Upper lobe of left lung (tissue), 6 donors: Measurements from ENCODE around the gene GSTM1. TPM values are rescaled to one million over a fixed set of nuclear protein-coding genes. Genes with fewer than 3 reads are reported as not detected.
A peak's percentile ranks its signal among the peaks of the same experiment; 100 is the strongest.
"Not testable (repeated sequence)": the region's sequence is repeated elsewhere in the genome, so short reads cannot be mapped to it uniquely, and the experiment has no call there.

ENCODE experiments used
- ATAC-seq, 2 donors: fragments of 200-7000 bp; cut with Tn5 transposase; one replicate each; pipeline ENCODE4 v1.9.1; 2022; ENCODE audit warnings: mild to moderate bottlenecking in 2 of 2, moderate library complexity in 2 of 2; ENCODE audit not compliant: low FRiP score in 2 of 2
- DNase-seq, 2 donors: peaks; one replicate each; pipeline ENCODE4 v3.0.0-alpha.2; 2019 to 2020
- H3K27ac ChIP-seq, 4 donors: fragments of 200-600 bp; sonication (generic); one replicate each; pipeline ENCODE4 v1.5.1; 2016 to 2019
- H3K27me3 ChIP-seq, 4 donors: fragments of 200-600 bp; sonication (generic); one replicate each; pipeline ENCODE4 v1.5.1; 2017 to 2019
- H3K36me3 ChIP-seq, 4 donors: fragments of 200-600 bp; sonication (generic); one replicate each; pipeline ENCODE4 v1.5.1; 2016 to 2019
- H3K4me1 ChIP-seq, 4 donors: fragments of 200-600 bp; sonication (generic); one replicate each; pipeline ENCODE4 v1.5.1; 2018 to 2019
- H3K4me3 ChIP-seq, 4 donors: fragments of 200-600 bp; sonication (generic); one replicate each; pipeline ENCODE4 v1.5.1; 2017 to 2019; ENCODE audit warnings: mild to moderate bottlenecking in 2 of 4, moderate library complexity in 1 of 4
- H3K9me3 ChIP-seq, 4 donors: fragments of 200-600 bp; sonication (generic); one replicate each; pipeline ENCODE4 v1.5.1; 2018 to 2019
- CTCF ChIP-seq, 6 experiments: fragments of 450-650 bp in 4 of 6; fragments of 200-600 bp in 2 of 6; sonication (generic) in 2 of 6; IDR thresholded peaks; one replicate each; pipeline ENCODE4 v1.5.1; 2016 to 2019; ENCODE audit warnings: antibody characterized with exemption in 6 of 6
- EP300 ChIP-seq, 4 donors: sonication (generic); formaldehyde crosslinking; IDR thresholded peaks; one replicate each; pipeline ENCODE4 v1.5.1; 2017; ENCODE audit warnings: antibody characterized with exemption in 4 of 4, control low read depth in 2 of 4
- POLR2A ChIP-seq, 4 donors: fragments of 450-650 bp; IDR thresholded peaks; one replicate each; pipeline ENCODE4 v1.5.1; 2016 to 2017; ENCODE audit warnings: antibody characterized with exemption in 4 of 4, mild to moderate bottlenecking in 2 of 4
- POLR2AphosphoS5 ChIP-seq, 2 donors: sonication (generic); formaldehyde crosslinking; IDR thresholded peaks; one replicate each; pipeline ENCODE4 v1.5.1; 2017; ENCODE audit warnings: antibody characterized with exemption in 2 of 2
- WGBS, 2 donors: methylation state at CpG; one replicate each; pipeline ENCODE4 v1.1.5; 2017 to 2018; 5-methylcytosine and 5-hydroxymethylcytosine counted together
- total RNA-seq, 6 donors: library from RNA; depleted of rRNA in 4 of 6; stranded (reverse); fragments of >200 nt in 4 of 6; gene quantifications; one replicate each; pipeline versions ENCODE4 v1.1.0 to v1.2.1, GENCODE V29; 2016 to 2021
- donor health status: DM: no; HTN: no; CAD: no; lungs with moderate emphysema.
- donor health status: DM: no; HTN: yes; CAD: no; lungs with severe emphysema.

GSTM1 gene
- total RNA-seq, 6 donors from 2014 or later: 11.8 to 33.0 TPM; not detected in 4

- no peak overlapping the region for H3K27ac ChIP-seq
Measured at GRCh38 chr1:109677459-109677858, 10.2 kb upstream of the GSTM1 start.

DNA sequence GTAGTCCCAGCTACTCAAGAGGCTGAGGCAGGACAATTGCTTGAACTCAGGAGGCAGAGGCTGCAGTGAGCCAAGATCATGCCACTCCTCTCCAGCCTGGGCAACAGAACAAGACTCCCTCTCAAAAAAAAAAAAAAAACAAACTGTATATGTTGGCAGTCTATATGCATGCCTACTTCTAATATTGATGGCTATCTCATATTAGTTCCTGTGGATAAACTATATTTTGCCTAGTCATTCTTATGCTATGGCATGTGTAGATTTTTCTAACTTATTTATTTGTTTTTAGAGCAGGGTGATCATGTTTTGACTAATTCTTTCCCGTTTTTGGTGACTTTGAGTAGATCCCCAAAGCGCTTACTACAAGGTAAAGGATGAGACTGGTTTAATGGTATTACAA, 9.0 kb upstream of the GSTM1 start:
- not testable (repeated sequence) for H3K27ac ChIP-seq, H3K9me3 ChIP-seq, H3K4me3 ChIP-seq, ATAC-seq, H3K27me3 ChIP-seq, H3K4me1 ChIP-seq, DNase-seq, H3K36me3 ChIP-seq
- WGBS, 2 donors: 78 to 84% methylated on average over 2 of the region's 2 CpGs

More at GRCh38 chr1:109677459-109677858, 10.2 kb upstream of the GSTM1 start:
- no peak for ATAC-seq
- no peak for DNase-seq
- H3K9me3 ChIP-seq: no peaks in the 10 kb centered on the region
- WGBS, 2 donors: 73 to 83% methylated on average over 3 of the region's 3 CpGs
- H3K4me1 ChIP-seq: no peaks in the 10 kb centered on the region
- no peak for TF ChIP-seq EP300 (IDR thresholded peaks at IDR 0.05)
- TF ChIP-seq CTCF (IDR thresholded peaks at IDR 0.05): no peak
- TF ChIP-seq POLR2AphosphoS5 (IDR thresholded peaks at IDR 0.05): no peak
- no peak for TF ChIP-seq POLR2A (IDR thresholded peaks at IDR 0.05)
- no peak overlapping the region for H3K4me3 ChIP-seq
- no peaks in the 10 kb centered on the region for H3K27me3 ChIP-seq
- H3K36me3 ChIP-seq: peaks cover 0 to 5% (median 0%) of the 10 kb centered on the region in 4 donors

- H3K4me3 ChIP-seq, ATAC-seq, H3K36me3 ChIP-seq, H3K9me3 ChIP-seq, H3K27me3 ChIP-seq, H3K27ac ChIP-seq, H3K4me1 ChIP-seq, DNase-seq: not testable (repeated sequence)
- WGBS, 2 donors: no CpG with 5 or more reads among the region's 6 CpGs
Measured at GRCh38 chr1:109684777-109685176, 2.8 kb upstream of the GSTM1 start.

DNA sequence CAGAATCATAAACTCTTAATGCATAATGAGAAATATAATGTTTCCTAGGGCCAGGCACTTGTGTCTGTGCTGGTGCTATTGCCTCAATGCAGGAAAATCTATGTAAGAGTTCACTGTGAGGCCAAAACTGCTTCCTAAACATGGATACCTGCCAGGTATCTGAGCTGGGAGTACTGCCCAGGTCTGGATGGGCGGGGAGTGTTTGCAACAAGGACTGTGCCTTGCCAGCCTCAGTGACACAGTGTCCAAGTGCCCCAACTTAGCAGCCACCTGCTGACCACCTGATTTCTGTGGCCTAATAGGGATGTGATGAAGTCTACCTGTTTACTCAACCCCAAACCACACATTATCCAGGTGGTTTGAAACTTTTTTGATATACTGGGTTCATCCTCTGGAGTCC, 2.2 kb upstream of the GSTM1 start:
- no CpG with 5 or more reads among the region's 1 CpG for WGBS, 2 donors

DNA sequence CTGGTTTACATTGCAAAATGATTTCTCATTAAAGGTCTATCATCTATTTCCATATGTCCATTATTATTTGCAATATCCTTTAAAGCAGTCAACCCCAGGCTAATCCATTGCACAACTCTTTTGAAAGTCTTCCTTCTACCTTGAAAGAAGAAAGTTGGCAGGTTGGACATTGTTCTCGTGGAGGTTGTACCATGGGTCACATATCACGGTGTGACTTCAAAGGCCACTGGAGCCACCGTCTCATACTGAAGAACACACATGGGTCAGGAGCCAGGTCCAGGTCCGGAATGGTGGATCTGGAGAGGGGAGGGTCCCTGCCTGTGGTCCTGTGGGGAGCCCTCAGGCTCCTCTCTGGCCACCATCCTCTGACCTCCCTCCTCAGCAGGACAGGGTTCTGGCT, 1.7 kb upstream of the GSTM1 start:
- H3K4me3 ChIP-seq, DNase-seq, H3K36me3 ChIP-seq, H3K9me3 ChIP-seq, H3K27me3 ChIP-seq, H3K4me1 ChIP-seq, ATAC-seq, H3K27ac ChIP-seq: not testable (repeated sequence)
- no CpG with 5 or more reads among the region's 4 CpGs for WGBS, 2 donors

More for the DNA sequence above, 2.2 kb upstream of the GSTM1 start:
- not testable (repeated sequence) for H3K4me3 ChIP-seq, H3K27me3 ChIP-seq, H3K4me1 ChIP-seq, H3K36me3 ChIP-seq, DNase-seq, H3K27ac ChIP-seq, H3K9me3 ChIP-seq, ATAC-seq

DNA sequence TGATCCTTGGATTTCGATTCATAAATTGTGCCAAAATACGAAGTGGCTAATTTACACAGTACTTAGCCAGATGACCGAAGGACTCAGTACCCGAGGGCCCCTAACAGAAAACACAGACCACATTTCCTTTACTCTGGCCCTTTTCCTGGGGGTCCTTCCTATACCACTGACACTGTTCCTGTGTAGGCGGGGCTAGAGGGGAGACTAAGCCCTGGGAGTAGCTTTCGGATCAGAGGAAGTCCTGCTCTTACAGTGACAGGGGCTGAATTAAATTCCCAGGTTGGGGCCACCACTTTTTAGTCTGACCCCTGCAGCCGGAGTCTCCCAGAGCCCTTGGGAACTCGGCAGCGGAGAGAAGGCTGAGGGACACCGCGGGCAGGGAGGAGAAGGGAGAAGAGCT, 508 bp upstream of the GSTM1 start:
- H3K27me3 ChIP-seq, H3K4me3 ChIP-seq, H3K9me3 ChIP-seq, DNase-seq, ATAC-seq, H3K4me1 ChIP-seq, H3K36me3 ChIP-seq: not testable (repeated sequence)
- WGBS, 2 donors: 60% methylated on average over 1 of the region's 11 CpGs; no CpG with 5 or more reads in 1 of the 2 donors
- peak overlapping the region in 1 of 4 donors; percentile 80 for H3K27ac ChIP-seq

GRCh38 chr1:109689844-109690405, 2.3 kb downstream of the GSTM1 start:
- Histone ChIP-seq H3K36me3 (no peaks in the 10 kb centered on the region), H3K27me3 (no peaks in the 10 kb centered on the region), H3K27ac (no peak overlapping the region), H3K4me3 (no peak overlapping the region), H3K4me1 (no peaks in the 10 kb centered on the region), H3K9me3 (no peaks in the 10 kb centered on the region)
- no peak for ATAC-seq
- no peak for TF ChIP-seq POLR2A (IDR thresholded peaks at IDR 0.05)
- TF ChIP-seq POLR2AphosphoS5 (IDR thresholded peaks at IDR 0.05): no peak
- TF ChIP-seq CTCF (IDR thresholded peaks at IDR 0.05): no peak
- TF ChIP-seq EP300 (IDR thresholded peaks at IDR 0.05): no peak
- no CpG with 5 or more reads among the region's 6 CpGs for WGBS, 2 donors
- DNase-seq: no peak
